Hematopoietic multipotent progenitor cell treated with erythropoietin and hydrocortisone succinate and interleukin-3 and kit ligand, for 4 days (in vitro differentiated cells): Measurements from ENCODE around the gene VPS41.

Source experiments
- DNase-seq: peaks from one replicate; pipeline ENCODE4 v3.0.0-alpha.2; 2015

VPS41 gene

GRCh38 chr7:38723327-38723726, 185.7 kb downstream of the VPS41 start:
- no peak for DNase-seq

- no peak for DNase-seq
These were observed 192.6 kb downstream of the VPS41 start for GRCh38 chr7:38716397-38716796.

GRCh38 chr7:38709123-38709522, 199.9 kb downstream of the VPS41 start:
- no peak for DNase-seq

GRCh38 chr7:38704751-38705150, 204.2 kb downstream of the VPS41 start:
- DNase-seq = no peak

GRCh38 chr7:38704041-38704547, 204.9 kb downstream of the VPS41 start:
- no peak for DNase-seq

GRCh38 chr7:38703093-38703492, 205.9 kb downstream of the VPS41 start:
- DNase-seq = no peak

- DNase-seq = no peak
These were observed 206.9 kb downstream of the VPS41 start for GRCh38 chr7:38702002-38702535.

GRCh38 chr7:38700116-38700515, 208.9 kb downstream of the VPS41 start:
- no peak for DNase-seq

- no peak for DNase-seq
These were observed 209.5 kb downstream of the VPS41 start for GRCh38 chr7:38699471-38699870.

GRCh38 chr7:38694326-38694725, 214.7 kb downstream of the VPS41 start:
- peak; percentile 58 for DNase-seq

- no peak for DNase-seq
These were observed 222.1 kb downstream of the VPS41 start for GRCh38 chr7:38686888-38687287.

GRCh38 chr7:38685851-38686250, 223.1 kb downstream of the VPS41 start:
- no peak for DNase-seq

- no peak for DNase-seq
These were observed 226.4 kb downstream of the VPS41 start for GRCh38 chr7:38682606-38683005.

- no peak for DNase-seq
These were observed 227.1 kb downstream of the VPS41 start for GRCh38 chr7:38681882-38682281.

- no peak for DNase-seq
These were observed 229.6 kb downstream of the VPS41 start for GRCh38 chr7:38679419-38679818.

GRCh38 chr7:38678698-38679054, 230.3 kb downstream of the VPS41 start:
- no peak for DNase-seq

GRCh38 chr7:38677981-38678697, 230.9 kb downstream of the VPS41 start:
- no peak for DNase-seq

- no peak for DNase-seq
These were observed 233.4 kb downstream of the VPS41 start for GRCh38 chr7:38675494-38676106.

GRCh38 chr7:38674513-38674912, 234.5 kb downstream of the VPS41 start:
- no peak for DNase-seq

- DNase-seq = no peak
These were observed 235.2 kb downstream of the VPS41 start for GRCh38 chr7:38673795-38674194.
